DMS 273 (cell line): ENCODE data around the gene MPPED2.

Experiments used
- DNase-seq: peaks from one replicate; lab custom pipeline; 2025; ENCODE audit not compliant: unreplicated experiment; lab: John Stamatoyannopoulos, UW

The MPPED2 gene

DNA sequence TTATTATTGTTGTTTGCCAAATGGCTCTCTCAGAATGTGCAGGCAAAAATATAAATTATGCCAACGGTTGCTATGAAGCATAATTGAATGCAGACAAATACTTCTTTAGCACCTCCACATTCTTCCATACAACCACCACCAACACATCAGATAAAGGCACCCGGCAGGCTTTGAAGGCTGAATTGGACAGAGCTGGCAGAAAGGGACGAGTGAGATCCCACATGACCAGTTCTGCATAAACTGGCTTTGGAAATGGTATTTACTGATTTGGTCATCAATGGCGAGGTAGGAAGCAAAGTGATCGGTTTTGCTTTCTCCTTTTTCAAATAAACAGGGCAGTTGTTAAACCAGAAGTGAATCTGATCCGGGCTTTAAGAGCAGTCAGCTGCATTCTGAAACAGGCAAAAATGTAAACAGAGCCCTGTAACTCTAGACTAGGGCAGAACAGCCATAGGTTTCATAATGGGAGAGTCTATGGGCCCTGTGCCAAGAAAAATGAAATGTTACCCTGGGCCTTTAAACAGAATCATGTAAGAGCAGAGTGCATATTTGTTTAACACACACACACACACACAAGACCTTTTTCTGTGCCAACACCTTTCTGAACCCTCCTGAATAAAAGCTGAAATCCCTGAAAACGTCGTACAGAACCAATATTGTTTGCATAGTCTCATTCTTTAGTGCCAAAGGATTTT lies 97.7 kb downstream of the MPPED2 start:
- peak; percentile 4 for DNase-seq

- no peak for DNase-seq
Observed at GRCh38 chr11:30487200-30487898, 98.8 kb downstream of the MPPED2 start.

- DNase-seq = no peak
Observed at GRCh38 chr11:30485756-30486155, 100.4 kb downstream of the MPPED2 start.

DNA sequence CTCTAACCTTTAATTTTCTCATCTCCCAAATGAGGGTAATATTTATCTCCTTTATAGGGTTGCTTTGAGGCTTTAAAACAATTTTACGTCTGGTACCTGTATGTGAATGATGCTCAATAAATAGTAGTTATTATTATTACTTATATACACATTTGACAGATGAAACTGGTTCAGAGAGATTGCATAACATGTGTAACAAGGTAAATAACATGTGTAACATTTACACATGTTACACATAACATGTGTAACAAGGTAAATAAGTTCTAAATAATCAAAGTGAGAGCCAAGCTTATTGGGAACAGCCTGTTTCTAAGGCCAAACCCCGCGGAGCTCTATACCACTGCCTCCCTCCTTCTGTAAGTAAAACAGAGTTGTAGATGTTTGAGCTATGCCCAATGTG lies 100.9 kb downstream of the MPPED2 start:
- DNase-seq = no peak

GRCh38 chr11:30483056-30483455 lies 103.1 kb downstream of the MPPED2 start:
- DNase-seq = no peak

DNA sequence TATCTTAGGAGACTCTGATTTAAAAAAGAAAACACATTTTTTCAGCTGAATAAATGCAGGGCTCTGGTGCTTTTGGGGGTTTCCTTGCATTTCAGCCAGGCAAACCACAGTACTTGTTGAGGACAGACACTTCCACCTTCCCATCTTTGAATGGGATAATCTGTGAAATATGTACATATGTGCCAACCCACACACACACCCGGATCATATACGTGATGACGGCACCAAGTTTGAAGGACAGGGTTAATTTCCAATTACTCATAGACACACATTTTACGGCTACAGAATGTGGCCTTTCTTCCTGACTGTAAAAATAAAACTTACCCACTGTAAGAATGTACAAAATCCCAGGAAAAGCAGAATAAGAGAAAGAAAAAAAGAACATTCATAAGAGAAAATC lies 104.4 kb downstream of the MPPED2 start:
- no peak for DNase-seq

DNA sequence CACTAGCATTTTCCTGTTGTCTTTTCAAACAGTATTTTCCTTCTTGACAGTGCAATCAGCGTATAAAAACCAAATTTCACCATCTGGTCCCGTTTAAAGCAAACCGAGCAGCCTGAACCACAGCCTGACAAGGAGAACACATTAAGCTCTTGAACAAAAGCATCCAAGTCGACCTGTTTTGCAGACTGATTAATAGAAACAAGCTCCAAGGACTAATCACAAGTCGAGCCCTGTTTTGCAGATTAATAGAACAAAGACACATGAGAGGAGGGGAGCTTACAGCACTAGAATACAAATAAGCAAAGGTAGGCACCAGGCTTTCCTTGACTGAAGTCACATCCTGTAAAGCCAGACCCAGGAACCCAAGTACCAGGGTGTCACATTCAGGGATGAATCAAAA lies 104.8 kb downstream of the MPPED2 start:
- DNase-seq = no peak

DNA sequence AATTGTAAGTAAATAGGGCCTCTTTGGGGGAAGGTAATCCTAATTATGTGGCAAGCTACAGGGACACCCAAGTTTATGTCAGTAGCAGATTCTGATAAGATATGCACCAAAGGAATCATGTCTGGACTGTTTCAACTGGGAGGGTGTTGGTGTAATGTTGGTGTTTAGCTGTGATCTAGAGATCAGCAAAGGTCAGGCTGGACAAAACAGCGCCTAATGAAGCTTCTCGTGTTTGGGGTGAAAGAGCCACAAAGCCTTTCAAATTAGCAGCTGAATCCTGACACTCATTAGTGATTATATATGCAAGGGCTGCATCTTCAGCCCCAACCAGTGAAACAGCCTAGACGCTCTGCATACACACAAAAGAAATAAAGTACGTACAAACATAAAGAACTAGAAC lies 106.3 kb downstream of the MPPED2 start:
- DNase-seq = no peak

DNA sequence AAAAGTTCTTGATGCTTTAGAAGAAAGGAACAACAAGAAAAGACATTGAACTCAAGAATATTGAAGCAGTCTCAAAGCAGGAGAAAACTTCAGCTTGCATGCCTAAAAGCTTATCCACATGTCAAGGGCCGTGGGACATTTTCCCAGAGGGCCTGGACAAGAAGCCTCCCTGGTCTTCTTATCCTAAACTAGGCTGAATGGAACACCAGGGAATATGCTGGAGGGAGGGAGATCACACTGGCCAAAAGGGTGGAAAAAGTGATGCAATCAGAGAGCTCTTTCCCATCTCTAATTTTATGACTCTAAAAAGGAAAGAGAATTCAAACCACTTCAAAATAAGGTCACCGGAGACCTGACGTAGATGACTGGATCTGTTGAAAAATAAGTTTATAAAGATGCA lies 107.2 kb downstream of the MPPED2 start:
- no peak for DNase-seq

DNA sequence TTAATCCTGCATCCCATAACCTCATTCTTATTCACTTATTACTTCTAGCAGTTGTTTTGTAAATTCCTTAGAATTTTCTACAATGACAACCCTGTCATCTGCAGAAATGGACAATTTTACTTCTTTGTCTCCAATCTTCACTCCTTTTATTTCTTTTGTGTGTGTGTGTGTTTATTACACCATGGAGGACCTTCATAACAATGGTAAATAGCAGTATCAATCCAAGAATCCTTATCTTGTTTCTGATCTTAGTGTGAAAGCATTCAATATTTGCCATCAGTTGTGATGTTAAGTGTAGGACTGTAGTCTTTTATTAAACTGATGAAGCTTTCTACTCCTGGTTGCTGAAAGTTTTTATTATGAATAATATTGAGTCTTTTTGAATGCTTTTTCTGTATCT lies 109.1 kb downstream of the MPPED2 start:
- no peak for DNase-seq

- no peak for DNase-seq
Observed at GRCh38 chr11:30474151-30474954, 111.8 kb downstream of the MPPED2 start.

GRCh38 chr11:30471244-30471643 lies 114.9 kb downstream of the MPPED2 start:
- DNase-seq = no peak

GRCh38 chr11:30468881-30469280 lies 117.3 kb downstream of the MPPED2 start:
- no peak for DNase-seq

GRCh38 chr11:30467176-30467575 lies 119.0 kb downstream of the MPPED2 start:
- DNase-seq = no peak

DNA sequence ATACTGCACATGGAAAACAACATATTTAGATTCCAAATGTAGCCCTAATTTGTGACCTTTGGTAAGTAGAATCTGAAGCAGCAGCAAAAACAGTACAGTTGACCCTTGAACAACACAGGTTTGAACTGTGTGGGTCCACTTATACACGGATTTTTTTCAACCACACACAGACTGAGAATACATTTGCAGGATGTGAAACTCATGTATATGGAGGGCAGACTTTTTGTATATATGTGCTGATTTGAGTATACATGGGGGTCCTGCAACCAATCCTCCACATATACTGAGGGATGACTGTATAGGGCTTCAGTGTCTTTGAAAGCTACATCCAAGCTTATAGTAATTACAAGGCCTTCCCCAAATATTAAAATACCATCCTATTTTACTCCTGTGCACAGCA lies 120.5 kb downstream of the MPPED2 start:
- DNase-seq = no peak

DNA sequence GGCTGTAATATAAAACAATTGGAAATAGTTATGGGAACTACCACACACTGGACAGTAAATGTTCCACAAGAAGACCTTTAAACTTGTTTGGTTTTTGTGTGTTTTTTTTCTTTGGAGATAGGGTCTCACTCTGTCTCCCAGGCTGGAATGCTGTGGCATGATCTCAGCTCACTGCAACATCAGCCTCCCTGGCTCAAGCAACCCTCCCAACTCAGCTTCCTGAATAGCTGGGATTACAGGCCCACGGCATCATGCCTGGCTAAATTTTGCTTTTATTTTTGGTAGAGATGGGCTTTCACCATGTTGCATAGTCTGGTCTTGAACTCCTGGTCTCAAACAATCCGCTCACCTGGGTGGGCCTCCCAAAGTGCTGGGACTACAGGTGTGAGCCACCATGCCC lies 121.0 kb downstream of the MPPED2 start:
- DNase-seq = no peak

DNA sequence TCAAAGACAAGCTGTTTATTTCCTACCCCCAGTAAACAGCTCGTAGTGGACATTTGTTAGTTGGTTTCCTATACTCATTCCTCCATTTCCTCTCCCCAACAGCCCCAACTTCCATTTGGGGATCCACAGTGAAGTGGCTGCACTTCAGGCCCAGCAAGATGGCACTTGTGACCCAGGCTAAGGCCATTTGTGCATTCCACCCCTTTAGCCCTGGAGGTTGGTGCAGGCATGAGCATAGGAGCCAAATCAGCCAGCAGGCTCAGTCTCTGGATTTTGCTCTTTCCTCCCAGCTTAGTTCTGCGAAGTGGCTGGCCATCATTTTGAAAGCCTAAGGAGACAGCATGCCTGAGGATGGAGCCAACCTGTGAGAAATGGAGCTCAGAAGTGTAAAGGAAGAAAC lies 122.9 kb downstream of the MPPED2 start:
- DNase-seq = no peak

DNA sequence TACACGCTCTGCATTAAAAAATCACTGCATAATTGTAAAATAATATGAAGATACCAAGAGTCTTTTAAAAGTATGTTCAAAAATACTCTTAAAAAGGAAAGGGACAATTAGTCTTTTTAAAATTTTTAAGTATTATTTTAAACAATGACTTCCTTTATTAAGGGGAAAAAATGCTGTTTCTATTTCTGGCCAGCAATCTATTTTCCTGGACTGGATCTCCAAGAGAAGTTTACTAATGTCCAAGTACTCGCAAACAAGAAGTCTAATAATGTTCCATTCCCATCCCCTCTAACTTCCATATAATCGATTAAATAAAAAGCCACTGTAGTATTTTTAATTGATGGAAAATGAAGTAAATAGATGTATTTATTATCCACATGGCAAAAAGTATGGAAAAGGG lies 123.7 kb downstream of the MPPED2 start:
- DNase-seq = no peak

DNA sequence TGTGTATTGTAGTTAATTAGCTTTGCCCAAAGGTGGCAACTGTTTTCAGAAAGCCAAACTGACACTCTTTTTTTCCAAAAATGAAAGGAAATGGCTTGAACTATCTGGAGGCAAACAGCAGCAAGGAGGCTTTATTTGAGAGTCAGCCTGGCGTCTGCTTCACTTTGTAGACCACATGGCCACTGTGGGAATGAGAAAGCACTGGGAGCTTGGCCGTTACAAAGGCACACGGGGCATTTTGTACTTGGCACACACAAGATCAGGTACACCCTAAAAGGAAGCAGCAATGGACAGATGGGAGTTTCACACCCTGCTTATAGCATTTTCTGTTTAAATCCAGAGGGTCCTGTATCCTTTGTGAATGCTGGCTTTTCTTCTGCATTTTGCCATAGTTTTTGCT lies 126.3 kb downstream of the MPPED2 start:
- DNase-seq = no peak

DNA sequence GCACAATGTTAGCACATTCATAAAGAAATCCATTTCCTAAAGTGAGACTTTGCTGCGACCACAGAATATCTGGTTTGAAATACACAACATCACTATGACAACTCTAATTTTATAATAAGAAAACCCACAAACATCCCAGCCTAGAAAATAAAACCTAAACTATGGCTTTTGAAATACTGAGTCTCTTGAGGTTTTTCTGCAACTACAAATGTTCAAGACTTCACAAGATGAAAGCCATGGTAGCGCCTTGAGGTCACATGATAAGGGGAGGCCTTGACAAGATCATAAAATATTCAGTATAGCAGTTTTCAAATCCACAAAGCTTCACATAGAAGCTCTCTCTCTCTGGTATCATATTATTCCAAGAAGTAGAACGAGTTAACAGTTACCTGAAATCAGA lies 126.8 kb downstream of the MPPED2 start:
- DNase-seq = no peak

GRCh38 chr11:30458541-30458940 lies 127.6 kb downstream of the MPPED2 start:
- DNase-seq = no peak

- DNase-seq = no peak
Observed at GRCh38 chr11:30457087-30457486, 129.1 kb downstream of the MPPED2 start.
